GM10248 (cell line): ENCODE data around the gene GRK4.

Experiments used
- CTCF ChIA-PET: fragments of 300-600 bp; sonication (Branson Sonifier 250); formaldehyde crosslinking; extraction: SDS; loops from one replicate; lab custom pipeline; 2021; ENCODE audit warnings: antibody characterized with exemption; lab: Yijun Ruan, JAX
- POLR2A ChIA-PET: fragments of 350-650 bp; sonication (Branson Sonifier 250); formaldehyde crosslinking; extraction: SDS; loops from one replicate; lab custom pipeline; 2020; ENCODE audit warnings: antibody characterized with exemption; lab: Yijun Ruan, JAX
- DNase-seq: peaks from one replicate; pipeline ENCODE4 v3.0.0; 2012; ENCODE audit errors: extremely low spot score
- TF ChIP-seq, protein P1 (sequence below): IDR thresholded peaks from 2 replicates; pipeline ENCODE4 v1.5.1; 2012; ENCODE audit warnings: mild to moderate bottlenecking, low read depth; ENCODE audit errors: extremely low read depth, missing control alignments, control extremely low read depth

Gene GRK4

GRCh38 chr4:3040452-3041191 is 77.3 kb downstream of the GRK4 start:
- POLR2A ChIA-PET: no interaction called here
- peak; percentile 68 for DNase-seq
- CTCF ChIA-PET: interaction anchor here (1.2 to 2.0 kb wide), 3 partner anchors 31 to 87 kb away, joined by 4 to 7 read pairs (median 4); no protein-coding TSS in a partner anchor
- TF ChIP-seq, protein P1, sequence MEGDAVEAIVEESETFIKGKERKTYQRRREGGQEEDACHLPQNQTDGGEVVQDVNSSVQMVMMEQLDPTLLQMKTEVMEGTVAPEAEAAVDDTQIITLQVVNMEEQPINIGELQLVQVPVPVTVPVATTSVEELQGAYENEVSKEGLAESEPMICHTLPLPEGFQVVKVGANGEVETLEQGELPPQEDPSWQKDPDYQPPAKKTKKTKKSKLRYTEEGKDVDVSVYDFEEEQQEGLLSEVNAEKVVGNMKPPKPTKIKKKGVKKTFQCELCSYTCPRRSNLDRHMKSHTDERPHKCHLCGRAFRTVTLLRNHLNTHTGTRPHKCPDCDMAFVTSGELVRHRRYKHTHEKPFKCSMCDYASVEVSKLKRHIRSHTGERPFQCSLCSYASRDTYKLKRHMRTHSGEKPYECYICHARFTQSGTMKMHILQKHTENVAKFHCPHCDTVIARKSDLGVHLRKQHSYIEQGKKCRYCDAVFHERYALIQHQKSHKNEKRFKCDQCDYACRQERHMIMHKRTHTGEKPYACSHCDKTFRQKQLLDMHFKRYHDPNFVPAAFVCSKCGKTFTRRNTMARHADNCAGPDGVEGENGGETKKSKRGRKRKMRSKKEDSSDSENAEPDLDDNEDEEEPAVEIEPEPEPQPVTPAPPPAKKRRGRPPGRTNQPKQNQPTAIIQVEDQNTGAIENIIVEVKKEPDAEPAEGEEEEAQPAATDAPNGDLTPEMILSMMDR: no peak

DNA sequence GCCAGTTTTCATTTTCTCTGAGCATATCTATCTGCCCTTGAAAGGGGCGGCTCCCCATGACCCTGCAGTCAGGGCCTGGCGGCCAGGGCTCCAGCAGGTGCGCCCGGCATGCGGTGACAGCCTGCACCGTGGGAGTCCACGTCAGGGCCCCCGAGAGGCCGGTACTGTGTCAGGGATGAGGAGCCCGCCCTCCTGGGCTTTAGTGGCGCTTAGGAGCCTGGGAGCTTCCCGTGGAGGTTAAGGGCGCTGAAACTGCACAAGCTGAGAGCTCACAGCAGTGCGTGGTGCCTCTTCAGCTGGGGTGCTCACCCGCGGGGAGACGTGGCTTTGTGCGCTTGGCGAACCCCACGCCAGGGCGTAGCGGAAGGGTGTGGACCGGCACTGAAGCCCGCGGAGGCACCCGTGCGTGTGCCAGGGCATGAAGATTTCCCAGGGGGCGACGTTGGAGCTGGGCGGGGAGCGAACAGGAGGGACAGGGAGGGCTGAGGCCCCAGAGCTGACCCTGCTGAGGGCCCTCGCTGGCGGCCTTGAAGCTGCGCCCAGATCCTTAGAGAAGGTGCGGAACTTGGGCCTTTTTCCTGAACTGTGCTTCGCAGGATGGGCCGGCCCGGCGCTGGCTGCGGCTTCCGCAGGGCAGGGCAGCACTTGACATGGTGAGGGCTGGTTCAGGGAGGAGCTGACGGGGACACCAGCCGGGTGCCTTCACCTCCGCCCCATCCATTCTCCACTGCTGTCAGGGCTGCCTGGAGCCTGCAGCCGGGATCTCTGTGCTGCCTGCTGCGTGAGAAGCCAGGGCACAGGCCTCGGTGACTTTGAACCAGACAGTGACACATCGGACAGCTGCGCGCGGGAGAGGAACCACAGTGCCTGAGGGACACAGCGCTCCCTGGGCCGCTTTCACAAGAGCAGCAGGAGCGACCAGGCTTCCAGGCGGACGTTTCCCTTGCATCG is 78.1 kb downstream of the GRK4 start:
- TF ChIP-seq, protein P1: no peak
- DNase-seq: peak; percentile 53
- ChIA-PET POLR2A (interaction anchor here (0.8 to 1.0 kb wide), 2 partner anchors 27 to 78 kb away, joined by 4 read pairs; partner anchors contain the start of genes GRK4 and NOP14), CTCF (interaction anchor here (1.0 to 1.3 kb wide), 6 partner anchors 10 to 87 kb away, joined by 3 to 5 read pairs (median 4); partner anchors contain the start of genes GRK4 and NOP14)

DNA sequence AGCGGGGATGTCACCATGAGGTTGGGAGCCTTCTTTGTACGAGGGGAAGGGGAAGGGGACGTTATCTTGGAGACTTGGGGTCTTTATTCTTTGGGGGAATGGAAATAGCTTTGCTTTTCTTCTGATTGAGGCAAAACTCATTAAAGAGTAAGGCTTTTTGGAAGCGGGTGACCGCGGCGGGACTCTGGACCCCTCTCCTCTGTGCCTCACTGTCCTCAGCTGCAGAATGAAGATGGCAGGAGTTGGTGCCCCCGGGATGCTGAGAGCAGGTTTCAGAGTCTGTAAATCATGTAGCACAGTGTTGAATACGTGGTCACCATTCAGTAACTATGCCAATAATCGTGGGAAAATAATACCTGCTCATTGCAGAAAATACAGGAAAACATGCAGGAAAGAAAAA is 78.9 kb downstream of the GRK4 start:
- DNase-seq: no peak
- CTCF ChIA-PET: interaction anchor here (1.0 to 1.3 kb wide), 5 partner anchors 11 to 88 kb away, joined by 3 to 5 read pairs (median 5); partner anchors contain the start of genes GRK4 and NOP14
- TF ChIP-seq, protein P1: no peak
- POLR2A ChIA-PET: interaction anchor here (0.8 to 1.0 kb wide), 2 partner anchors 28 to 79 kb away, joined by 4 read pairs; partner anchors contain the start of genes GRK4 and NOP14

DNA sequence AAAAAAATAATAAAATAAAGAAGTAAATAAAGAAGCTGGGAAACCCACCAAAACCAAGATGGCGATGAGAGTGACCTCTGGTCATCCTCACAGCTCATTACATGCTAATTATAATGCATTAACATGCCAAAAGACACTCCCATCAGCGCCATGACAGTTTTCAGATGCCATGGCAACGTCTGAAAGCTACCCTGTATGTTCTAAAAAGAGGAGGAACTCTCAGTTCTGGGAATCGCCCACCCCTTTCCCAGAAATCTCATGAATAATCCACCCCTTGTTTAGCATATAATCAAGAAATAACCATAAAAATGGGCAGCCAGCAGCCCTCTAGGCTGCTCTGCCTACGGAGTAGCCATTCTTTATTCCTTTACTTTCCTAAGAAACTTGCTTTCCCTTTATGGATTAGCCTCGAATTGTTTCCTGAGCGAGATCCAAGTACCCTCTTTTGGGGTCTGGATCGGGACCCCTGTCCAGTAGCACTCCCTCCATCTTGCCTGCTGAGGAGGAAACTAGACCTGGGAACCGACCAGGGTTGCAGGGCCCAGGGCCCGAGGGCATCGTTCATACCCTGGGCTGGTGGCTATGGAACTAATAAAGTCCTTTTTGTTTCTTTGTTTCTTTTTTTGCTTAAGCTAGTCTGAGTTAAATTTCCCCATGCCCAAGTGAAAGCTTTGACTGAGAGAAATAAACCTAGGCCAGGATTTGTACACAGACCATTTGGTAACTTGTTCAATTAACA is 80.1 kb downstream of the GRK4 start:
- POLR2A ChIA-PET: interaction anchor here (0.5 kb wide), 1 partner anchor 259 kb away, joined by 3 read pairs; no protein-coding TSS in a partner anchor
- CTCF ChIA-PET: interaction anchor here (0.7 to 1.0 kb wide), 2 partner anchors 34 to 65 kb away, joined by 3 read pairs; no protein-coding TSS in a partner anchor
- no peak for DNase-seq
- TF ChIP-seq, protein P1: no peak

- CTCF ChIA-PET: interaction anchor here (0.8 to 3.7 kb wide), 9 partner anchors 8 to 263 kb away, joined by 3 to 21 read pairs (median 3); no protein-coding TSS in a partner anchor
- POLR2A ChIA-PET: interaction anchor here (0.5 kb wide), 1 partner anchor 13 kb away, joined by 3 read pairs; no protein-coding TSS in a partner anchor
- DNase-seq: no peak
- TF ChIP-seq, protein P1: no peak
These were observed 81.8 kb downstream of the GRK4 start for GRCh38 chr4:3044870-3045819.
